ENCODE results near the gene CLEC10A.

Gene CLEC10A

DNA sequence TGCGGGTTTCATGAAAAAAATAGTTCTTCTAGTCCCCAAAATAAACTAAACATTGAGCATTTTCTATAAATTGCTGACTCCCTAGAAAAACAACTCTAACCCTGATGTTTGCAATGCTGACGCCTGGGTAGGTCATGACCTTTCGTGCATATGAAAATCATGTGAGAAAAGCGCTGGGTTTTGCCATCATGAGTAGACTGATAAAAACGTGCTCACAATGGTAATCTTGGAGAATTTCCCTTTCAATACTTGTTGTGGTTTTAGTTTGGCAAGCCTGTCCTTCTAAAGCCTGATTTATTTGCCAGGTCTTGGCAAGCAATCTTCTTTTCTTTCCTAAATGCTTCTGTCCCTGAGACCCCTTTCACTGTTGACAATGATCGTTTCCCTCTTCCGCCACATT is 4.0 kb upstream of the CLEC10A start:
- Histone ChIP-seq H2BK15ac (replicated peaks; ENCODE audit: low read depth) (no peak overlapping the region), H3K23ac (ENCODE audit: low read length) (no peak overlapping the region), H3K27me3 (ENCODE audit: insufficient read depth, low read length, poor library complexity) (no peaks in the 10 kb centered on the region), H3K18ac (ENCODE audit: low read length) (no peak overlapping the region), H3K79me1 (ENCODE audit: low read length) (no peaks in the 10 kb centered on the region), H3K4me1 (ENCODE audit: control insufficient read depth, low read depth, low read length) (no peaks in the 10 kb centered on the region), H3K27ac (ENCODE audit: low read depth, low read length) (no peak overlapping the region), H2AK5ac (ENCODE audit: low read length) (no peak overlapping the region), H3K4me2 (ENCODE audit: low read length) (no peak overlapping the region), H3K56ac (ENCODE audit: low read length) (no peak overlapping the region), H2BK120ac (ENCODE audit: low read depth, low read length) (no peak overlapping the region), H3K79me2 (ENCODE audit: control insufficient read depth, insufficient read depth, low read length) (no peaks in the 10 kb centered on the region), H4K5ac (ENCODE audit: low read length) (no peak overlapping the region), H3K36me3 (ENCODE audit: control insufficient read depth, insufficient read depth, low read length) (no peaks in the 10 kb centered on the region), H2BK5ac (ENCODE audit: low read length) (no peak overlapping the region), H4K8ac (ENCODE audit: low read depth, low read length) (no peak overlapping the region), H3K9ac (ENCODE audit: low read length) (no peak overlapping the region), H3K4me3 (ENCODE audit: low read length) (no peak overlapping the region), H3K4ac (ENCODE audit: low read depth, low read length) (no peak overlapping the region)
- WGBS (ENCODE audit: extremely low coverage, insufficient coverage, low lambda C conversion rate): no CpG with 5 or more reads among the region's 7 CpGs
- no peak for DNase-seq

DNA sequence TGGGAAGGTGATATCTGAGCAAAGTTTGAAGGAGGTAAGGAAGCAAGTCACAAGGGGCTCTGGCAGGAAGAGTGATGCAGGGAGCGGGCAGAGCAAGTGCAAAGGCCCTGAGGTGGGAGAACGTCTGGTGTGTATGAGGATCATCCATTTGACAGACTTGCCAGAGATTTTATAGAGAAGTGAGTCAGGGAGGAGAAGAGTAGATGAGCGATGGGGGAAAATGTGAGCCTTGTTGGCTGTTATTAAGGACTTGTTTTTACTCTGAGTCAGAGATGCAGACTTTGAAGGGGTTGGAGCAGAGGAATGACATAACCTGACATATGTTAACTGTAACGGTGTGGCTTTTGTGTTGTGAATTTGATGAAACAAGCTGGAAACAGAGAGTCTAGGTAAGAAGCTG is 3.5 kb upstream of the CLEC10A start:
- Histone ChIP-seq H2BK15ac (replicated peaks; ENCODE audit: low read depth) (no peak overlapping the region), H3K23ac (ENCODE audit: low read length) (no peak overlapping the region), H3K27ac (ENCODE audit: low read depth, low read length) (no peak overlapping the region), H3K56ac (ENCODE audit: low read length) (no peak overlapping the region), H3K79me2 (ENCODE audit: control insufficient read depth, insufficient read depth, low read length) (no peaks in the 10 kb centered on the region), H3K4me2 (ENCODE audit: low read length) (no peak overlapping the region), H3K4me1 (ENCODE audit: control insufficient read depth, low read depth, low read length) (no peaks in the 10 kb centered on the region), H3K4ac (ENCODE audit: low read depth, low read length) (no peak overlapping the region), H3K4me3 (ENCODE audit: low read length) (no peak overlapping the region), H2BK120ac (ENCODE audit: low read depth, low read length) (no peak overlapping the region), H4K8ac (ENCODE audit: low read depth, low read length) (no peak overlapping the region), H3K79me1 (ENCODE audit: low read length) (no peaks in the 10 kb centered on the region), H2BK5ac (ENCODE audit: low read length) (no peak overlapping the region), H3K36me3 (ENCODE audit: control insufficient read depth, insufficient read depth, low read length) (no peaks in the 10 kb centered on the region), H3K18ac (ENCODE audit: low read length) (no peak overlapping the region), H2AK5ac (ENCODE audit: low read length) (no peak overlapping the region), H4K5ac (ENCODE audit: low read length) (no peak overlapping the region), H3K27me3 (ENCODE audit: insufficient read depth, low read length, poor library complexity) (no peaks in the 10 kb centered on the region), H3K9ac (ENCODE audit: low read length) (no peak overlapping the region)
- no CpG with 5 or more reads among the region's 4 CpGs for WGBS (ENCODE audit: extremely low coverage, insufficient coverage, low lambda C conversion rate)
- DNase-seq: no peak

DNA sequence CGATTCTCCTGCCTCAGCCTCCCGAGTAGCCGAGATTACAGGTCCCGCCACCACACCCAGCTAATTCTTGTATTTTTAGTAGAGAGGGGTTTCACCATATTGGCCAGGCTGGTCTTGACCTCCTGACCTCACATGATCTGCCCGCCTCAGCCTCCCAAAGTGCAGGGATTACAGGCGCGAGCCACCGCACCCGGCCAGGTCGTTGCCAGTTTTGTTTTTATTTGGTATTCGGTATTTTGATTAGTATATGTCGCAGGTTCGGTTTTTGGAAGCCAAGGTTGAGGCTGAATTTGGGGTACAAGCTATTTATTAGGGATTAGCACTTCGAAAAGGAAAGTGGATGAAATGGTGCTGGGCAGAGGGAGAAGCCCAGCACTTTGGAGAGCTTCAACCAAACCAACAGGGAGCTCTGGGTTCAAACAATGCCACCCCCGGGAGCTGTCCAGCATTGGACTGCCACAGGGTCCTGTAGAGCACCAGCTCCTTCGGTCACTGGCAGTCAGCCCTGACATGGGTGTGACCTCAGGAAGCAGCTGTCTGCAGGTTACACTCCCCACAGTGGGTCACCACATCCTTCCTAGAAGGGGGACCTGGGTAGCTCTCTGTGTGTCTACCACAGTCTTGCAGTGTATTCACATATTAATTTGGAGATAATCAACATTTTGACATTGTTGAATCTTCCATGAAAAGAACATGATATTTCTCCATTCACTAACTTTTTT is 1.5 kb upstream of the CLEC10A start:
- Histone ChIP-seq H4K5ac (ENCODE audit: low read length) (no peak overlapping the region), H3K9ac (ENCODE audit: low read length) (no peak overlapping the region), H4K8ac (ENCODE audit: low read depth, low read length) (no peak overlapping the region), H2BK5ac (ENCODE audit: low read length) (no peak overlapping the region), H3K23ac (ENCODE audit: low read length) (no peak overlapping the region), H3K56ac (ENCODE audit: low read length) (no peak overlapping the region), H3K18ac (ENCODE audit: low read length) (no peak overlapping the region), H3K36me3 (ENCODE audit: control insufficient read depth, insufficient read depth, low read length) (no peaks in the 10 kb centered on the region), H3K79me2 (ENCODE audit: control insufficient read depth, insufficient read depth, low read length) (no peaks in the 10 kb centered on the region), H3K4me3 (ENCODE audit: low read length) (no peak overlapping the region), H2AK5ac (ENCODE audit: low read length) (no peak overlapping the region), H3K4ac (ENCODE audit: low read depth, low read length) (no peak overlapping the region), H2BK120ac (ENCODE audit: low read depth, low read length) (no peak overlapping the region), H3K27ac (ENCODE audit: low read depth, low read length) (no peak overlapping the region), H3K27me3 (ENCODE audit: insufficient read depth, low read length, poor library complexity) (no peaks in the 10 kb centered on the region), H3K79me1 (ENCODE audit: low read length) (no peaks in the 10 kb centered on the region), H3K4me2 (ENCODE audit: low read length) (no peak overlapping the region), H3K4me1 (ENCODE audit: control insufficient read depth, low read depth, low read length) (no peaks in the 10 kb centered on the region), H2BK15ac (replicated peaks; ENCODE audit: low read depth) (no peak overlapping the region)
- 100% methylated on average over 3 of the region's 16 CpGs for WGBS (ENCODE audit: extremely low coverage, insufficient coverage, low lambda C conversion rate)
- DNase-seq: peak; percentile 10

DNA sequence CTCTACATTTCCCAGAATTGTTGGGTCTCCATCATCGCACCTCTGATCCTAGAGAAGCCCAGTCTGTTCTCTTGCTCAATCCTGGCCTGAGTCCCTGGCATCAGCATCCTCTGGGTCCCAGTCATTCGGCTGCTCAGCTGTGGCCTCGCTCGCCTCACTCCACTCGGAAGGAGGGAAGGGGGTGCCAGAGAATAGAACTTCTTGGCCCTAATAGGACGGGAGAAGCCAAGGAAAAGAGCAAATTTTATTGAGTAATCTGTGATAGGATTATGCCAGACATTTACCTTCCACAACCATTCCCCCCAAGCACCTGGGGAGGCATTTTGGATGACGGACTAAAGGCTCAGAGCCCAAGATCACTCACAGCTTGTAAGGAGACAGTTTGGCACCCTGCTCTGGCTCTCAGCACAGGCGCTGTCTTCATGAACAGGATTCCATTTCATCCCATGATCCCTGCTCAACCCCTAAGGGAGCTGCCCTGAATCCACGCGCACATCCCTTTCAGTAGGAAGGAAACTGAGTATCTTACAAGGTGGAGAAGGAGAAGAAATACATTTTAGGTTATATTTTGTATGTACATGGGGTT is 498 bp upstream of the CLEC10A start:
- no peak overlapping the region for H3K4me3 ChIP-seq (ENCODE audit: low read length)
- H2AK5ac ChIP-seq (ENCODE audit: low read length): no peak overlapping the region
- H3K79me1 ChIP-seq (ENCODE audit: low read length): no peaks in the 10 kb centered on the region
- H4K5ac ChIP-seq (ENCODE audit: low read length): no peak overlapping the region
- no peaks in the 10 kb centered on the region for H3K79me2 ChIP-seq (ENCODE audit: control insufficient read depth, insufficient read depth, low read length)
- H3K4me1 ChIP-seq (ENCODE audit: control insufficient read depth, low read depth, low read length): no peaks in the 10 kb centered on the region
- H3K18ac ChIP-seq (ENCODE audit: low read length): no peak overlapping the region
- no peak overlapping the region for H2BK5ac ChIP-seq (ENCODE audit: low read length)
- H3K36me3 ChIP-seq (ENCODE audit: control insufficient read depth, insufficient read depth, low read length): no peaks in the 10 kb centered on the region
- H3K27ac ChIP-seq (ENCODE audit: low read depth, low read length): no peak overlapping the region
- H3K27me3 ChIP-seq (ENCODE audit: insufficient read depth, low read length, poor library complexity): no peaks in the 10 kb centered on the region
- no peak overlapping the region for H3K56ac ChIP-seq (ENCODE audit: low read length)
- DNase-seq: no peak
- H2BK120ac ChIP-seq (ENCODE audit: low read depth, low read length): no peak overlapping the region
- H3K9ac ChIP-seq (ENCODE audit: low read length): no peak overlapping the region
- no peak overlapping the region for H2BK15ac ChIP-seq (replicated peaks; ENCODE audit: low read depth)
- H4K8ac ChIP-seq (ENCODE audit: low read depth, low read length): no peak overlapping the region
- no peak overlapping the region for H3K4me2 ChIP-seq (ENCODE audit: low read length)
- no peak overlapping the region for H3K23ac ChIP-seq (ENCODE audit: low read length)
- no CpG with 5 or more reads among the region's 10 CpGs for WGBS (ENCODE audit: extremely low coverage, insufficient coverage, low lambda C conversion rate)
- H3K4ac ChIP-seq (ENCODE audit: low read depth, low read length): no peak overlapping the region

DNA sequence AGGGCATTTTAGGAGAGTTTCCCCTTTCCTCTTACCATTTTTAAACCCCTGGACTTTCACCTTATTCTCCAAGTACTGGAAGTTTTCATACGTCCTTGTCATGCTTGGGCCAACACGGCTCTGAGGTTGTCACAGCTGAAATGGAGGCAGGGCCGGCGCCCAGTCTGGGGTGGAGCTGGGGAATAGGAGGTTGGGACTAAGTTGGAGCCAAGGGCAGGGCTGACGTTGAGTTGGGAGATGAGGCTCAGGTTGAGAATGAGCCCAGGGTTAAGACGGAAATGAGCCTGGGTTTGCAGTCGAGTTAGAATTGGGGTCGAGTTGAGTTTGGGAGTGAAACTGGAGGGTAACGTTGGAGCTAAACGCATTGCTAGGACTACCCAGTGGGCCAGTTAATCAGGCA is 1.3 kb downstream of the CLEC10A start:
- Histone ChIP-seq H3K79me2 (ENCODE audit: control insufficient read depth, insufficient read depth, low read length) (no peaks in the 10 kb centered on the region), H3K18ac (ENCODE audit: low read length) (no peak overlapping the region), H3K79me1 (ENCODE audit: low read length) (no peaks in the 10 kb centered on the region), H3K9ac (ENCODE audit: low read length) (no peak overlapping the region), H3K27ac (ENCODE audit: low read depth, low read length) (no peak overlapping the region), H3K4me1 (ENCODE audit: control insufficient read depth, low read depth, low read length) (no peaks in the 10 kb centered on the region), H2BK15ac (replicated peaks; ENCODE audit: low read depth) (no peak overlapping the region), H4K5ac (ENCODE audit: low read length) (no peak overlapping the region), H4K8ac (ENCODE audit: low read depth, low read length) (no peak overlapping the region), H3K27me3 (ENCODE audit: insufficient read depth, low read length, poor library complexity) (no peaks in the 10 kb centered on the region), H2AK5ac (ENCODE audit: low read length) (no peak overlapping the region), H3K4ac (ENCODE audit: low read depth, low read length) (no peak overlapping the region), H3K4me2 (ENCODE audit: low read length) (no peak overlapping the region), H3K56ac (ENCODE audit: low read length) (no peak overlapping the region), H2BK5ac (ENCODE audit: low read length) (no peak overlapping the region), H3K4me3 (ENCODE audit: low read length) (no peak overlapping the region), H2BK120ac (ENCODE audit: low read depth, low read length) (no peak overlapping the region), H3K36me3 (ENCODE audit: control insufficient read depth, insufficient read depth, low read length) (no peaks in the 10 kb centered on the region), H3K23ac (ENCODE audit: low read length) (no peak overlapping the region)
- DNase-seq: no peak
- WGBS (ENCODE audit: extremely low coverage, insufficient coverage, low lambda C conversion rate): no CpG with 5 or more reads among the region's 10 CpGs
